Endodermal cell (in vitro differentiated cells): Measurements from ENCODE around the gene MXD3. TPM values are rescaled to one million over a fixed set of nuclear protein-coding genes. Genes with fewer than 3 reads are reported as not detected.

Experiments
- DNase-seq: peaks from one replicate; pipeline ENCODE4 v3.0.0-alpha.2; 2017
- H3K27ac ChIP-seq: 2 replicates; pipeline ENCODE4 v1.5.1; 2013; ENCODE audit warnings: mild to moderate bottlenecking, low read depth, low read length, moderate library complexity
- H3K27me3 ChIP-seq: 2 replicates; pipeline ENCODE4 v1.6.1; 2013; ENCODE audit warnings: mild to moderate bottlenecking, low read length, moderate library complexity; ENCODE audit not compliant: insufficient read depth, control insufficient read depth, poor library complexity, severe bottlenecking
- H3K36me3 ChIP-seq: 2 replicates; pipeline ENCODE4 v1.7.0; 2013; ENCODE audit warnings: mild to moderate bottlenecking, low read length, moderate library complexity; ENCODE audit not compliant: control insufficient read depth, insufficient read depth
- H3K4me1 ChIP-seq: one replicate; pipeline ENCODE4 v1.7.0; 2013; ENCODE audit warnings: low read length; ENCODE audit not compliant: control insufficient read depth, insufficient read depth
- H3K4me3 ChIP-seq: 2 replicates; pipeline ENCODE4 v1.5.1; 2013; ENCODE audit warnings: mild to moderate bottlenecking, low read length, moderate library complexity
- H3K9ac ChIP-seq: 2 replicates; pipeline ENCODE4 v1.6.1; 2013; ENCODE audit warnings: mild to moderate bottlenecking, low read length, moderate library complexity; ENCODE audit not compliant: poor library complexity, severe bottlenecking; ENCODE audit errors: extremely low read depth
- H3K9me3 ChIP-seq: 2 replicates; pipeline ENCODE4 v1.6.1; 2013; ENCODE audit warnings: mild to moderate bottlenecking, low read length, moderate library complexity; ENCODE audit not compliant: control insufficient read depth
- H3K27ac Mint-ChIP-seq: 2 replicates; pipeline ENCODE4 v1.8.0; 2020; ENCODE audit warnings: mixed read lengths
- H3K27me3 Mint-ChIP-seq: 2 replicates; pipeline ENCODE4 v1.8.0; 2021; ENCODE audit warnings: mild to moderate bottlenecking, mixed read lengths; ENCODE audit not compliant: insufficient read depth
- H3K36me3 Mint-ChIP-seq: 2 replicates; pipeline ENCODE4 v1.8.0; 2020; ENCODE audit warnings: low read depth, mixed read lengths
- H3K4me1 Mint-ChIP-seq: 2 replicates; pipeline ENCODE4 v1.8.0; 2020; ENCODE audit warnings: mixed read lengths
- H3K4me3 Mint-ChIP-seq: 2 replicates; pipeline ENCODE4 v1.8.0; 2020; ENCODE audit warnings: mild to moderate bottlenecking, moderate library complexity, mixed read lengths
- H3K9me3 Mint-ChIP-seq: 2 replicates; pipeline ENCODE4 v1.8.0; 2020; ENCODE audit warnings: mild to moderate bottlenecking, mixed read lengths
- WGBS, 2 experiments: methylation state at CpG; one replicate each; pipeline versions ENCODE4 v1.1.5 to v1.1.7; 2013; ENCODE audit warnings: missing lambda C conversion rate in 2 of 2, mixed read lengths in 1 of 2; ENCODE audit not compliant: insufficient coverage in 1 of 2, insufficient read length in 1 of 2; 5-methylcytosine and 5-hydroxymethylcytosine counted together
- total RNA-seq, 2 donors: library from RNA; stranded (reverse); fragmentation: NEBNext Ultra II Directional in 1 of 2; extraction: Animal tissue kit (Norgen Biotek cat#: 25700) in 1 of 2; gene quantifications; 2 replicates in 1 of 2; 3 replicates in 1 of 2; pipeline ENCODE4 v1.2.1, GENCODE V29; 2021
- TF ChIP-seq, protein P1 (sequence below): fragments of 200-600 bp; sonication (generic); conservative IDR thresholded peaks from 2 replicates; pipeline ENCODE4 v1.5.0; 2021; ENCODE audit warnings: antibody characterized with exemption, mild to moderate bottlenecking

Gene MXD3
- total RNA-seq, 2 donors from 2014 or later: 14.2 to 20.4 TPM

DNA sequence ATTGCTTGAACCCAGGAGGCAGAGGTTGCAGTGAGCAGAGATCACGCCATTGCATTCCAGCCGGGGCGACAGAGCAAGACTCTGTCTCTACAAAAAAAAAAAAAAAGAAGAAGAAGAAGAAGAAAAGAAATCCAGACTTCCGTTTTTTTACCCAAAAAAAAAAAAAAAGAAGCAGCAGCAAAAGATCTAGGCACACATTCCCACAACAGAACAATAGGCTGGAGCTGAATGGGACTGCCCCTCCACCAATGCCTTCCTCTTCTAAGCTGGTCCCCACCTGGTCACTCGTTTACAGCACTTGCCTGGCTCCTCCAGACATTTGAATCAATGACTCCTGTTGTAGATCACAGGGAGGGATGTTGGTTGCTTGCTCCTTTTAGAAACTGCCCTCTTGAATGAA is 41.4 kb upstream of the MXD3 start:
- peaks cover 11% of the 10 kb centered on the region for H3K4me1 ChIP-seq
- DNase-seq: no peak
- H3K27me3 ChIP-seq: peaks cover 12% of the 10 kb centered on the region
- peaks cover 6% of the 10 kb centered on the region for H3K36me3 Mint-ChIP-seq
- H3K9me3 Mint-ChIP-seq: no peaks in the 10 kb centered on the region
- no peak overlapping the region for H3K4me3 ChIP-seq
- TF ChIP-seq, protein P1, sequence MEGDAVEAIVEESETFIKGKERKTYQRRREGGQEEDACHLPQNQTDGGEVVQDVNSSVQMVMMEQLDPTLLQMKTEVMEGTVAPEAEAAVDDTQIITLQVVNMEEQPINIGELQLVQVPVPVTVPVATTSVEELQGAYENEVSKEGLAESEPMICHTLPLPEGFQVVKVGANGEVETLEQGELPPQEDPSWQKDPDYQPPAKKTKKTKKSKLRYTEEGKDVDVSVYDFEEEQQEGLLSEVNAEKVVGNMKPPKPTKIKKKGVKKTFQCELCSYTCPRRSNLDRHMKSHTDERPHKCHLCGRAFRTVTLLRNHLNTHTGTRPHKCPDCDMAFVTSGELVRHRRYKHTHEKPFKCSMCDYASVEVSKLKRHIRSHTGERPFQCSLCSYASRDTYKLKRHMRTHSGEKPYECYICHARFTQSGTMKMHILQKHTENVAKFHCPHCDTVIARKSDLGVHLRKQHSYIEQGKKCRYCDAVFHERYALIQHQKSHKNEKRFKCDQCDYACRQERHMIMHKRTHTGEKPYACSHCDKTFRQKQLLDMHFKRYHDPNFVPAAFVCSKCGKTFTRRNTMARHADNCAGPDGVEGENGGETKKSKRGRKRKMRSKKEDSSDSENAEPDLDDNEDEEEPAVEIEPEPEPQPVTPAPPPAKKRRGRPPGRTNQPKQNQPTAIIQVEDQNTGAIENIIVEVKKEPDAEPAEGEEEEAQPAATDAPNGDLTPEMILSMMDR: no peak
- no peak overlapping the region for H3K27ac ChIP-seq
- peaks cover 14% of the 10 kb centered on the region for H3K36me3 ChIP-seq
- no peak overlapping the region for H3K4me3 Mint-ChIP-seq
- H3K4me1 Mint-ChIP-seq: peaks cover 18% of the 10 kb centered on the region
- no peak overlapping the region for H3K27ac Mint-ChIP-seq
- H3K9me3 ChIP-seq: no peaks in the 10 kb centered on the region
- peaks cover 42% of the 10 kb centered on the region for H3K27me3 Mint-ChIP-seq
- 95 to 100% methylated on average over 2 to 4 of the region's 5 CpGs for WGBS, 2 experiments
- no peak overlapping the region for H3K9ac ChIP-seq

DNA sequence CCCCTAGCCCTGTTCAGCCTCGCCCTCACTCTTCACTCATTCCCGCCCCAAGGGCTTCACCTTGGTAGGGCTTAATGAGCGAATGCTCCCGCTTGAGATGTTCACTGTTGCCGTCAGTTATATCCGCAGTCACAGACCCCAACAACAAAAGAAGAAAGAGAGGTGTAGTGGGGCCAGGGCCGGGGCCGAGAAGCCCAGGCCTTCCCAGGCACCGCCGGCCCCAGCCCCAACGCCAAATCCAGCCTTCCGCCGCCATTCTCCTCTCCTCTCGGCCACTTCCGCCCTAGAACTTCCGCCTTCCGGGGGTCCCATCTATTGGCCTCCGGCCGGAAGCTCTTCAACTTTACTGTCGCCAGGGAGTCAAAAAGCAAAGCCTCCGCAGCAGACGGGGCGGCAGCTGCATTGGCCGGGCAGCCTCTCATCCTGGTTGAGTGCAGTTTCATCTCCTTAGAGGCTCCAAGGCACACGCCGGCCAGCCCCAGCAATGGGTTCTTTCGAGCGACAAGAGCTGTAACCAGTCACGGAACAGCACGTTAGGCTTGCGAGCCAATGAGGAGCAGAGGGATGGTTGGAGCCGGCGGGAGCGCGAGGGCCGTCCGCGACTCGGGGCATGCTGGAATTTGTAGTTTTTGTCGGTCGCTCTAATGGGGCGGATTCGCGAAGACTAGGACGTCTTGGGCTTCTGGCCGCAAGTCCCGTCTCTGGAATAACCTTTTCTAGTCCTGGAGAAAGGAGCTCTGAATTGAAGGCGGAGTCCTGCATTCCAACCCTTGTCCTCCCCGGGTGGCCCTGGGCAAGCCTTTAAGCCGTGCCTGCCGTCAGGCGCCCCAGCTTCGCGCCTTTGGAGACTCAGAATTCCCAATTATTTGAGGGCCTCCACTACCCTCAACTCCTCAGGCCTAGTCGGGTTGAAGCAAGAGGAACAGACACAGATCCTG is 40.0 kb upstream of the MXD3 start, which contains the start of gene LMAN2:
Gene LMAN2 (minus strand): TSS at position 277 of the 938 bp plus-strand sequence. CDS start 21 bp downstream, at position 256.
- Histone ChIP-seq H3K27me3 (peaks cover 4% of the 10 kb centered on the region), H3K27ac (peak within 1 kb of the TSS; percentile 94), H3K4me3 (peak within 1 kb of the TSS; percentile 97), H3K36me3 (peaks cover 27% of the 10 kb centered on the region), H3K4me1 (peaks cover 11% of the 10 kb centered on the region), H3K9ac (peak within 1 kb of the TSS; percentile 91), H3K9me3 (no peaks in the 10 kb centered on the region)
- Mint-ChIP-seq H3K4me3 (peak within 1 kb of the TSS; percentile 99), H3K9me3 (no peaks in the 10 kb centered on the region), H3K27ac (peak within 1 kb of the TSS; percentile 100), H3K4me1 (peaks cover 18% of the 10 kb centered on the region), H3K36me3 (peaks cover 15% of the 10 kb centered on the region), H3K27me3 (peaks cover 33% of the 10 kb centered on the region)
- 0 to 8% methylated on average over 34 to 55 of the region's 55 CpGs for WGBS, 2 experiments
- TF ChIP-seq, protein P1: no peak
- peak; percentile 98 for DNase-seq

DNA sequence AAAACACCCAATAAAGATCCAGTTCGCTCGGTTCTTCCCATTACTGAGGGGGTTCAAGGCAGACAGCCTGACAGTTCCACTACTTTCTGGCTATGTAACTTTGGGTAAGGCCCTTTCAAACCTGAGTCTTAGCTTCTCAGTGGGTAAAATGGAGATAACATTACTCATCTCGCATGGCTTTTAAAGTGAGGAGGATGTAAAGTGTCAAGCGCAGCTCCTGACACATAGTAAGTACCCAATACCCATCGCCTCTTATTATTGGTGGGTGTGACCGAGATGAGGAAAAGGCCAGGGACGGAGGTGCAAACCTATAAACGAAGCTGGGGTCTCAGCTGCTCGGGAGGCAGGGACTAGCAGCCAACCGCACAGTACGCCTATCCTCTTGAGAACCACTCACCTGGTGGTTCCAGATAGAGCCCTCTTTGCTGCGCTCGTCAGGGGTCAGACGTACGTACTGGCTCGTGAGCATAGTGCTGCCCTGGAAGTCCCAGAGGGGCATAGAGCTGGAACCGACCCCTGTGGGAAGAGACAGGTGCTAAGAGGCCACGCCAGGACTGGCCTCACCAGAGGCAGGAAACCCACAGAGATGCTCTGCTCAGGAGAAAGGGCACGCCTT is 39.2 kb upstream of the MXD3 start:
- H3K4me1 ChIP-seq: peaks cover 11% of the 10 kb centered on the region
- no peaks in the 10 kb centered on the region for H3K9me3 ChIP-seq
- Mint-ChIP-seq H3K27ac (peak overlapping the region; percentile 100), H3K4me1 (peaks cover 18% of the 10 kb centered on the region), H3K9me3 (no peaks in the 10 kb centered on the region), H3K4me3 (peak overlapping the region; percentile 99), H3K36me3 (peaks cover 20% of the 10 kb centered on the region), H3K27me3 (peaks cover 25% of the 10 kb centered on the region)
- H3K4me3 ChIP-seq: peak overlapping the region; percentile 97
- peaks cover 33% of the 10 kb centered on the region for H3K36me3 ChIP-seq
- WGBS, 2 experiments: 15 to 17% methylated on average over 12 to 19 of the region's 19 CpGs
- DNase-seq: no peak
- H3K27ac ChIP-seq: no peak overlapping the region
- peak overlapping the region; percentile 91 for H3K9ac ChIP-seq
- TF ChIP-seq, protein P1: no peak
- H3K27me3 ChIP-seq: no peaks in the 10 kb centered on the region
